Esophagus squamous epithelium (tissue), 4 donors: Measurements from ENCODE around the gene PJA1.

Source experiments
- POLR2A ChIP-seq, 4 donors: fragments of 450-650 bp; IDR thresholded peaks; one replicate each; pipeline ENCODE4 v1.6.1; 2017; ENCODE audit warnings: antibody characterized with exemption in 4 of 4, mild to moderate bottlenecking in 4 of 4, moderate library complexity in 3 of 4
- TF ChIP-seq, protein P1 (sequence below), 6 experiments: fragments of 450-650 bp in 4 of 6; fragments of 200-600 bp in 2 of 6; sonication (generic) in 2 of 6; IDR thresholded peaks; one replicate each; pipeline ENCODE4 v1.5.1; 2016 to 2019; ENCODE audit warnings: antibody characterized with exemption in 6 of 6, mild to moderate bottlenecking in 4 of 6, moderate library complexity in 4 of 6

DNA sequence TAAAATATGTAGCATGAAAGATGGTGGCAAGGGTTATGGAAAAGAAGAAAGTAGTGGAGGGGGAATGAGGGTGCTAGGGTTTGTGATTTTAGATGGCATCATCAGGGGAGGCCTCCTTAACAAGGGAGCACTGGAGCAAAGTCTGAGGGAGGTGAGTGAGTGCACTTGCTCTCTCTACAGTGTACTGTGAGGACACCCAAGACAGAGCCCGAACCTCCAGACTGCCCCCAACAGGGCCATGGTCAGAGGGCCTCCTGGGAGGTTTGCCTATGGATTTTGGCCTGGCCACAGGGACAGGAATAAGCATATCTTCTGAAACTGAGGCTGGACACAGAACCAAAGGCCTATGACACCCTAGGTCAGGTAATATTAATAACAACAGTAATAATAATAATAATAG, 21.4 kb upstream of the PJA1 start:
- TF ChIP-seq, protein P1, sequence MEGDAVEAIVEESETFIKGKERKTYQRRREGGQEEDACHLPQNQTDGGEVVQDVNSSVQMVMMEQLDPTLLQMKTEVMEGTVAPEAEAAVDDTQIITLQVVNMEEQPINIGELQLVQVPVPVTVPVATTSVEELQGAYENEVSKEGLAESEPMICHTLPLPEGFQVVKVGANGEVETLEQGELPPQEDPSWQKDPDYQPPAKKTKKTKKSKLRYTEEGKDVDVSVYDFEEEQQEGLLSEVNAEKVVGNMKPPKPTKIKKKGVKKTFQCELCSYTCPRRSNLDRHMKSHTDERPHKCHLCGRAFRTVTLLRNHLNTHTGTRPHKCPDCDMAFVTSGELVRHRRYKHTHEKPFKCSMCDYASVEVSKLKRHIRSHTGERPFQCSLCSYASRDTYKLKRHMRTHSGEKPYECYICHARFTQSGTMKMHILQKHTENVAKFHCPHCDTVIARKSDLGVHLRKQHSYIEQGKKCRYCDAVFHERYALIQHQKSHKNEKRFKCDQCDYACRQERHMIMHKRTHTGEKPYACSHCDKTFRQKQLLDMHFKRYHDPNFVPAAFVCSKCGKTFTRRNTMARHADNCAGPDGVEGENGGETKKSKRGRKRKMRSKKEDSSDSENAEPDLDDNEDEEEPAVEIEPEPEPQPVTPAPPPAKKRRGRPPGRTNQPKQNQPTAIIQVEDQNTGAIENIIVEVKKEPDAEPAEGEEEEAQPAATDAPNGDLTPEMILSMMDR (IDR thresholded peaks at IDR 0.05) = no peak
- TF ChIP-seq POLR2A (IDR thresholded peaks at IDR 0.05) = no peak
